Small intestine (tissue), 7 donors: ENCODE measurements around the gene RHEX. TPM values are rescaled to one million over a fixed set of nuclear protein-coding genes. Genes with fewer than 3 reads are reported as not detected.
A peak's percentile ranks its signal among the peaks of the same experiment; 100 is the strongest.

Experiments
- DNase-seq, 2 donors: peaks; one replicate each; pipeline versions ENCODE4 v3.0.0 to v3.0.0-alpha.2; 2013
- FAIRE-seq: peaks from 2 replicates; lab custom pipeline; 2012; peaks lifted over from hg19 to GRCh38; lab: Jason Lieb, UNC
- H3K27ac ChIP-seq, 3 donors: one replicate each; pipeline ENCODE4 v1.5.1; 2013; ENCODE audit warnings: low read length in 2 of 3, mild to moderate bottlenecking in 2 of 3, control low read depth in 1 of 3, inconsistent platforms in 1 of 3, low read depth in 1 of 3, moderate library complexity in 1 of 3
- H3K27me3 ChIP-seq, 3 donors: one replicate each; pipeline ENCODE4 v1.6.1; 2013; ENCODE audit warnings: low read length in 3 of 3, inconsistent platforms in 1 of 3; ENCODE audit not compliant: control insufficient read depth in 3 of 3, insufficient read depth in 3 of 3
- H3K36me3 ChIP-seq, 3 donors: one replicate each; pipeline ENCODE4 v1.6.1; 2013; ENCODE audit warnings: low read length in 3 of 3, inconsistent platforms in 1 of 3, low read depth in 1 of 3, mild to moderate bottlenecking in 1 of 3, moderate library complexity in 1 of 3; ENCODE audit not compliant: control insufficient read depth in 3 of 3, insufficient read depth in 2 of 3
- H3K4me1 ChIP-seq, 3 donors: one replicate each; pipeline ENCODE4 v1.6.1; 2013; ENCODE audit warnings: low read length in 2 of 3, inconsistent platforms in 1 of 3, low read depth in 1 of 3, mild to moderate bottlenecking in 1 of 3, moderate library complexity in 1 of 3; ENCODE audit not compliant: control insufficient read depth in 3 of 3, insufficient read depth in 2 of 3
- H3K4me3 ChIP-seq, 3 donors: one replicate each; pipeline ENCODE4 v1.5.1; 2013; ENCODE audit warnings: low read length in 3 of 3, control low read depth in 1 of 3, inconsistent platforms in 1 of 3, low read depth in 1 of 3, mild to moderate bottlenecking in 1 of 3, moderate library complexity in 1 of 3
- H3K9me3 ChIP-seq, 2 donors: one replicate each; pipeline ENCODE4 v1.6.1; 2013; ENCODE audit warnings: low read depth in 1 of 2, low read length in 1 of 2; ENCODE audit not compliant: control insufficient read depth in 2 of 2, insufficient read depth in 1 of 2
- WGBS, 3 donors: extraction: QIAGEN DNeasy Blood & Tissue Kit; methylation state at CpG; one replicate each; pipeline ENCODE4 v1.1.7; 2013; 5-methylcytosine and 5-hydroxymethylcytosine counted together
- polyA plus RNA-seq, 4 donors: library from polyadenylated mRNA; stranded (reverse) in 3 of 4; unstranded in 1 of 4; fragments of 200-250 nt in 3 of 4; fragments of 120-200 nt in 1 of 4; gene quantifications; one replicate each; pipeline versions ENCODE4 v1.2.1 to v1.2.3, GENCODE V29; 2013
- donor health status: healthy with polysubstance abuse.
- donor health status: control.
- donor health status: control.
- donor health status: Bipolar disorder and iron deficiency.
- donor health status: healthy.

RHEX gene
- polyA plus RNA-seq, 4 donors, result 0.25 to 4.6 (median 3.8) TPM; not detected in 1

DNA sequence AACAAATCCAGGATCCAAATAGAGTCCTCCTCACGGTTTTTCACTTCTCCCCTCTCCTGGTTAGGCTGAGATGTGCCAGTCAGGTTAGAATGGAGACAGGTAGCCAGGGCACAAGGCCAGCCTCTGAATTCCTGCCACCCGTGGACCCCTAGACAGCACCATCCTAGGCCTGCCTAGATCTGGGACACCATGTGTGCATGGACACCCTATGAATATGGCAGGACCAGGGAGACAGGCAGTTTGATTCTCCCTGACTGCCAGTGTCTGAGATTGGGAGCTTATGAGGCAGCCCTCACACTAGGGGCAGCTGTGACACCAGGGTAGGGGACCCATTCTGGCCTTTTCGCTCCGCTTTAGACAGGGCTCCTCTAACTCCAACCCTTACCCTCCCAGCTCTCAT, 56.7 kb downstream of the RHEX start:
- 75 to 86% (median 78%) methylated on average over 3 to 4 of the region's 4 CpGs for WGBS, 3 donors
- H3K36me3 ChIP-seq, result no peaks in the 10 kb centered on the region
- H3K4me1 ChIP-seq, result peaks cover 0 to 5% (median 0%) of the 10 kb centered on the region in 3 donors
- no peaks in the 10 kb centered on the region for H3K27me3 ChIP-seq
- no peak overlapping the region for H3K4me3 ChIP-seq
- H3K27ac ChIP-seq, result no peak overlapping the region
- no peaks in the 10 kb centered on the region for H3K9me3 ChIP-seq
- FAIRE-seq, result no peak
- no peak for DNase-seq

DNA sequence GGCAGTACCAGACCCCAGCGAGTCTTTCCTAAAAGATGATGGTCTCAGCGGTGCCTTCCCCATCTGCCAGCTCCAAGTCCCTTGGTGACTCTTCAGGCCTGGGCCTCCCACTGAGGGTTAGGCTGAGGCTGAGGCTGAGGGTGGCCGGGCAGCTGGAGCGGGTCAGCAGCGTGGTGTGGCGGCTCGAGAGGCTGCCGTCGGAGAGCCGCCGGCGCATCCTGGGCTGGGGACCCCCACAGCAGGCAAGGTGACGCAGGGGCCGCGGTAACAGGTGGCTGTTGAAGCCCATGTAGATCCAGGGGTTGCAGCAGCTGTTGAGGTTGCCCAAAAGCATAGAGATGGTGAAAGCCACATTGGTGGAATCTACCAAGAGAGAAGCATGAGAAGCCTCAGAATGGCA, 57.2 kb downstream of the RHEX start:
- H3K4me1 ChIP-seq, result peaks cover 0 to 5% (median 0%) of the 10 kb centered on the region in 3 donors
- H3K36me3 ChIP-seq, result no peaks in the 10 kb centered on the region
- H3K4me3 ChIP-seq, result no peak overlapping the region
- H3K9me3 ChIP-seq, result no peaks in the 10 kb centered on the region
- DNase-seq (no peak), FAIRE-seq (no peak)
- H3K27me3 ChIP-seq, result no peaks in the 10 kb centered on the region
- H3K27ac ChIP-seq, result no peak overlapping the region
- 88 to 96% (median 93%) methylated on average over 15 of the region's 15 CpGs for WGBS, 3 donors

DNA sequence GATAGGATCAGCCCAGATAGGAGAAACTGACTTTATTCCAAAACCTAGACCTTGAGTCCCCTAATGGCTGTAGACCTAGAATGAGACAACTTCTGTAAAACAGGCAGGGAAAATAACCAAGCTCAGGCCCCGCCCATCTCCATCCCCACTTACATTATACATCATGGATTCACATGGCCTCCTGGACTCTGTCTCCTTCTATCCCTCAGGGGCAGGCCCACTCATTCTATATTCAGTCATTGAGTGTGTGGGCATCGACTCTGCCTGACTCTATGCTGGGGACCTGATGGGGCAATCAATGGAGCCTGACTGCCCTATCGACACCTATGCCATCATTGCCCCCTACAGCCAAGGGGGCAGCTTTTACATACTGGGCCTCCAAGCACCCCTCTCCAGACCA, 57.8 kb downstream of the RHEX start:
- peaks cover 0 to 5% (median 0%) of the 10 kb centered on the region in 3 donors for H3K4me1 ChIP-seq
- no peaks in the 10 kb centered on the region for H3K36me3 ChIP-seq
- DNase-seq, result no peak
- no peak overlapping the region for H3K27ac ChIP-seq
- FAIRE-seq, result no peak
- no peaks in the 10 kb centered on the region for H3K9me3 ChIP-seq
- no peak overlapping the region for H3K4me3 ChIP-seq
- H3K27me3 ChIP-seq, result no peaks in the 10 kb centered on the region
- 92 to 97% (median 93%) methylated on average over 3 of the region's 3 CpGs for WGBS, 3 donors

DNA sequence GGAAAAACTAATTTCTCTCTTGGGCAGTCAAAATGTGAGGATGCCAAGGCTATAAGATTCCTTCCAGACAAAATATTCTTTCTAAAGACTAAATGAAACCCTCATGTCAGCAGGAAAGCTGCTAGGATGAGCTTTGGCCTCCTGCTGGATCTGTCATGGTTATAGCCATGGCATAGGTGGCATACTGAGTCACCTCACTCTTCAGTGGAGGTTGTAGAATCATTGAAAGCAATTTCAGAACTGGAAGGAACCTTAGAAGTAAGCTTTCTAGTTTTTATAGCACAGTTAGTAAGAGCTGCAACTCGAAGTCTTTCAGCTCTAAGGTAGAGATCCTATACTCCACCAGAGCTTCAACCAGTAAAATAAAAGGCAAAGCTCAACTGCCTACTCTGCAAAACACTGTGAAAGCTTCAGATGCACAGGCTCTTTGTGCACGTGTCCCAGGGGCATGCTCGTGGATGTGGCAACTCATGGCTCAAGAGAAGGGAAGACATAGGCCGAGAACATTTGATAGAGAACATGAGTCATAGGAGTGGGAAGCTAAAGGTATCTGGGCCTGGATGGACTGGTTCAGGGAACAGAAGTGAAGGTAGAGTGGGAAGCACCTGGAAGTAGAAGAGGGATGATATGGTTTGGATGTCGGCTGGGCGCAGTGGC, 58.4 kb downstream of the RHEX start:
- FAIRE-seq, result no peak
- no peak overlapping the region for H3K4me3 ChIP-seq
- H3K9me3 ChIP-seq, result no peaks in the 10 kb centered on the region
- H3K36me3 ChIP-seq, result no peaks in the 10 kb centered on the region
- H3K27ac ChIP-seq, result no peak overlapping the region
- H3K27me3 ChIP-seq, result peaks cover 0 to under 1% (median 0%) of the 10 kb centered on the region in 3 donors
- no peak for DNase-seq
- H3K4me1 ChIP-seq, result peaks cover 0 to 5% (median 0%) of the 10 kb centered on the region in 3 donors
- WGBS, 3 donors, result 79 to 87% (median 84%) methylated on average over 6 of the region's 6 CpGs

DNA sequence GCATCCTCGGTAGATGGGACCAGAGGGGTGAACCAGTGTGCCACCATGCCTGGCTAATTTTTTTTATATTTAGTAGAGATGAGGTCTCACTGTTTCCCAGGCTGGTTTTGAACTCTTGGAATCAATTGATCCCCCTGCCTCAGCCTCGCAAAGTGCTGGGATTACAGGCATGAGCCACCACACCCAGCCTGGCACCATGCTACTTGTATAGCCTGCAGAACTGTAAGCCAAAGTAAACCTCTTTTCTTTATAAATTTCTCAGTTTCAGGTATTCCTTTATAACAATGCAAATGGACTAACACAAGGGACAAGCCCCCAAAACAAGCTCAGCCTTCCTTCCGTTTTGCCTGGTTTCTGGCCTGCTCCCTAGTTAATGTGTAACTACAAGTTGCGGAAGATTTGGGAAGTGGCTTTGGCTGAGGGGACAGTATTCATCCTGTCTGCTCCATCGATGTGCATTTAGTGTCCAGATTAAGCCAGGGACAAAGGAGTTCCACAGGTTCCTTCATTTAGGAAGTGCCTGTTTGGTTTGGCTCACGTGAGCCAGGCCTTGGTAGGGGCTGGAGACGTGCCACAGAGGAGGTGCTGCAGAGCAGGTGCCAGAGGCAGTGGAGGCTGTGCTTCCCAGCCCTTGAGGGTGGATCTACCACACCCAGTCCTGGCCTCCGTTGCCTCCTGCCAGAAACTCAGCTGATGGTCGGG, 59.8 kb downstream of the RHEX start:
- Histone ChIP-seq H3K9me3 (no peaks in the 10 kb centered on the region), H3K36me3 (no peaks in the 10 kb centered on the region), H3K4me1 (peaks cover 0 to 9% (median 0%) of the 10 kb centered on the region in 3 donors), H3K4me3 (no peak overlapping the region), H3K27ac (no peak overlapping the region), H3K27me3 (peaks cover 0 to 14% (median 1%) of the 10 kb centered on the region in 3 donors)
- DNase-seq (peak in 1 of 2 donors; percentile 50), FAIRE-seq (no peak)
- WGBS, 3 donors, result 27 to 60% (median 35%) methylated on average over 9 of the region's 9 CpGs

DNA sequence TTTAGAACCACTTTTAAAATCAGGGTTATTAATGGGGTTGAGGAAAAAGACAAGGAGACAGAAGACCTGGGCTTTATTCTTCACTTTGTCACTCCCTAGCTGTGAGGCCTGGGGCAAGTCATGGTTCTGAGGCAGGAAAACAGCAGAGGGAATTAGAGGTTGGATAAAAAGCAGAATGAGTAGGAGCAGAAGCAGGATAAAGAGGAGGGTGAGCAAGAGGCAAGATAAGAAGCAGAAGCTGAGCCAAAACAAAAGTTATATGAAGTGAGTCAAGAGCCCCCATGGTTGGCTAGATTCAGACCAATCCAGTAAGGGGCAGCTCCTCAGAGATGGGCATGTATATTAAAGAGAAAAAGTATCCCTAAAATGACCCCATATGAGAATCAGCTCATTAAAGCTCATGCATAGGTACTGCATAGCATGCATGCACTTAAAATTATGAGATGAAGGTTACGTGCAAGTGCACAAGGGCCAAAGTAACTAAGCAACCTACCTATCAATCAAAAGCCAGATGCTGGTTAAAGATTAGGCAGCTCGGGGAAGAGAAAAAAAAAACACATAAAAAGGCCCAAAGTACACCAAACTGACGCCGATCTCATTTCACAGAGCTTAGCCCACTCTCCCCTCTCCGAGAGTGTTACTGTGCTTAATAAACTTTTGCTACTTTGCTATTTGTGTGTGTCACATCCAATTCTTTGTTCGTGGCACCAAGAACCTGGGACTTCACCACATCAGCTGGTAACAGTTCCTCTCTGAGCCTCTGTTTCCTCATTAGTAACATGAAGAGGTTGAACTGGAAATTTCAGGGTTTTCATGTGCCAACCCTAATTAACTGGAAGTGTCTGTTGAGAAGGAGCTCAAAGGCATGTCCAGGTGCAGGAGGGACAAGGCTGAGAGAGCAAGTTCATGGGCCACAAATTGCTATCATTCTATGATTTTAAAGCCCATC, 62.0 kb downstream of the RHEX start:
- H3K9me3 ChIP-seq, result no peaks in the 10 kb centered on the region
- 39 to 61% (median 49%) methylated on average over 6 of the region's 6 CpGs for WGBS, 3 donors
- no peaks in the 10 kb centered on the region for H3K36me3 ChIP-seq
- no peak overlapping the region for H3K4me3 ChIP-seq
- H3K27me3 ChIP-seq, result peaks cover 3 to 20% (median 7%) of the 10 kb centered on the region in 3 donors
- peaks cover 0 to 12% (median 0%) of the 10 kb centered on the region in 3 donors for H3K4me1 ChIP-seq
- no peak overlapping the region for H3K27ac ChIP-seq
- FAIRE-seq (no peak), DNase-seq (no peak)

DNA sequence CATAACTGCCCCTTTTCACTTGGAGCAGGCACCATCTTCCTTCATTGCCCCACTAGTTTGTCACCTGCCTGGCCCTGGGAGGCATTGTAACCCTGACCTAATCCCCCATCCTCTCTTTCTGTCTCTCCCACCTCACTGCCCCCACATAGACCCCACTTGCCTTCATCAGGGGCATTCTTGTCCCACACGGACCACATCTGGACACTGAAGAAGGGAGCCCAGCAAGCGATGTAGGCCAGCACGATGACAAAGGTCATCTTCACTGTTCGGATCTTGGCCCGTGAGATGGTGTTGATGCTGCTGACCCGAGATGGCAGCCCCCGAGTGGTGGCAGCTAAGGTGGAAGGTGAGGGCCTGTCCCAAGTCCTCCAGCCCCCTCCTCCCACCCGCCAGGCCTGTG, 62.8 kb downstream of the RHEX start:
- WGBS, 3 donors, result 92 to 96% (median 94%) methylated on average over 8 of the region's 8 CpGs
- DNase-seq (no peak), FAIRE-seq (no peak)
- Histone ChIP-seq H3K27ac (no peak overlapping the region), H3K36me3 (no peaks in the 10 kb centered on the region), H3K9me3 (no peaks in the 10 kb centered on the region), H3K4me3 (no peak overlapping the region), H3K27me3 (peaks cover 3 to 20% (median 7%) of the 10 kb centered on the region in 3 donors), H3K4me1 (peaks cover 0 to 12% (median 0%) of the 10 kb centered on the region in 3 donors)
